HL-60 (cell line): Measurements from ENCODE around the gene TSEN34.

ENCODE experiments used
- DNase-seq, 2 experiments: peaks; one replicate each; pipeline ENCODE4 v3.0.0-alpha.2; 2010 to 2020; ENCODE audit warnings: low read depth in 1 of 2, low spot score in 1 of 2
- H3K27ac ChIP-seq: fragments of 250-450 bp; sonication (Bioruptor Pico); replicated peaks from 2 replicates; pipeline ENCODE4 v1.5.1; 2020; ENCODE audit warnings: mild to moderate bottlenecking, moderate library complexity
- H3K27me3 ChIP-seq: fragments of 250-450 bp; sonication (Bioruptor Pico); 2 replicates; pipeline ENCODE4 v1.5.1; 2021; ENCODE audit warnings: mild to moderate bottlenecking, moderate library complexity; ENCODE audit not compliant: insufficient read depth, poor library complexity, severe bottlenecking
- H3K4me3 ChIP-seq: replicated peaks from 2 replicates; pipeline ENCODE4 v1.5.1; 2011; ENCODE audit warnings: mild to moderate bottlenecking, control low read depth, low read length; ENCODE audit not compliant: insufficient read depth
- GABPA ChIP-seq: IDR thresholded peaks from 2 replicates; pipeline ENCODE4 v1.6.1; 2012; ENCODE audit warnings: low read depth
- POLR2AphosphoS5 ChIP-seq: IDR thresholded peaks from 2 replicates; pipeline ENCODE4 v1.6.1; 2012; ENCODE audit warnings: low read depth
- SPI1 ChIP-seq: IDR thresholded peaks from 2 replicates; pipeline ENCODE4 v1.6.1; 2012; ENCODE audit warnings: low read depth, mild to moderate bottlenecking, borderline replicate concordance
- TF ChIP-seq, protein P1 (sequence below): IDR thresholded peaks from one replicate; pipeline ENCODE4 v1.5.1; 2011; ENCODE audit warnings: low read length, control low read depth, inconsistent platforms; ENCODE audit not compliant: insufficient read depth
- TF ChIP-seq, protein P2 (sequence below): IDR thresholded peaks from 2 replicates; pipeline ENCODE4 v1.6.1; 2012; ENCODE audit warnings: low read depth; ENCODE audit not compliant: insufficient replicate concordance

The TSEN34 gene

DNA sequence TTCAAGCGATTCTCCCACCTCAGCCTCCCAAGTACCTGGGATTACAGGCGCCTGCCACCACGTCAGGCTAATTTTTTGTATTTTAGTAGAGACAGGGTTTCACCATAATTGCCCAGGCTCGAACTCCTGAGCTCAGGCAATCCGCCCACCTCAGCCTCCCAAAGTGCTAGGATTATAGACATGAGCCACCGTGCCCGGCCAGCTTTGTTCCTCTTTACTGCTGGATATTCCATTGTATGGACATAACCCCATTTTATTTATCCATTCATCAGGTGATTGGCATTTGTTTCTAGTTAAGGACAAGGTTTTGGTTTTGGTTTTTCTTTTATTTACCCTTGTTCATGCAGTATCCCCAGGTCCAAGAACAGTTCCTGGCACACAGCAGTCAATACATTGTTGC lies 5.4 kb downstream of the TSEN34 start:
- Histone ChIP-seq H3K4me3 (no peak overlapping the region), H3K27ac (no peak overlapping the region), H3K27me3 (no peaks in the 10 kb centered on the region)
- TF ChIP-seq POLR2AphosphoS5 = no peak
- TF ChIP-seq, protein P1, sequence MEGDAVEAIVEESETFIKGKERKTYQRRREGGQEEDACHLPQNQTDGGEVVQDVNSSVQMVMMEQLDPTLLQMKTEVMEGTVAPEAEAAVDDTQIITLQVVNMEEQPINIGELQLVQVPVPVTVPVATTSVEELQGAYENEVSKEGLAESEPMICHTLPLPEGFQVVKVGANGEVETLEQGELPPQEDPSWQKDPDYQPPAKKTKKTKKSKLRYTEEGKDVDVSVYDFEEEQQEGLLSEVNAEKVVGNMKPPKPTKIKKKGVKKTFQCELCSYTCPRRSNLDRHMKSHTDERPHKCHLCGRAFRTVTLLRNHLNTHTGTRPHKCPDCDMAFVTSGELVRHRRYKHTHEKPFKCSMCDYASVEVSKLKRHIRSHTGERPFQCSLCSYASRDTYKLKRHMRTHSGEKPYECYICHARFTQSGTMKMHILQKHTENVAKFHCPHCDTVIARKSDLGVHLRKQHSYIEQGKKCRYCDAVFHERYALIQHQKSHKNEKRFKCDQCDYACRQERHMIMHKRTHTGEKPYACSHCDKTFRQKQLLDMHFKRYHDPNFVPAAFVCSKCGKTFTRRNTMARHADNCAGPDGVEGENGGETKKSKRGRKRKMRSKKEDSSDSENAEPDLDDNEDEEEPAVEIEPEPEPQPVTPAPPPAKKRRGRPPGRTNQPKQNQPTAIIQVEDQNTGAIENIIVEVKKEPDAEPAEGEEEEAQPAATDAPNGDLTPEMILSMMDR = no peak
- no peak for DNase-seq

DNA sequence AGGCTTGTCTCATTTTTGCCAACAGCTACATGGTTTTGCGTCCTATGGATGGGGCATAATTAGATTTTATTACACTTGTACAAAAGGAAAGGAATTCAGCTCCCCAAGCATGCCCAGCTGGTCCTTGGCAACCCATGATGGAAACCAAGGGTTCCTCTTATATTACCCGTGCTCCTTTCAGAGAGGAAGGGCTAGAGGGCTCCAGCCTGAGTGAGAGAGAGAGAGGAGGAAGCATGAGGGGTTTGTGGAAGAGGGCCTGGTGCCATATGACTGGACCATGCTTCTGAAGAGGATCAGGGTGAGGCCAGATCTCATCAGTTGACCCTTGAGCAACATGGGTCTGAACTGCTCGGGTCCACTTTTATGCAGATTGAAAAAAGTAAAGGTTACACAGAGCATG lies 6.0 kb downstream of the TSEN34 start:
- DNase-seq = no peak
- no peaks in the 10 kb centered on the region for H3K27me3 ChIP-seq
- no peak overlapping the region for H3K4me3 ChIP-seq
- TF ChIP-seq, protein P2, sequence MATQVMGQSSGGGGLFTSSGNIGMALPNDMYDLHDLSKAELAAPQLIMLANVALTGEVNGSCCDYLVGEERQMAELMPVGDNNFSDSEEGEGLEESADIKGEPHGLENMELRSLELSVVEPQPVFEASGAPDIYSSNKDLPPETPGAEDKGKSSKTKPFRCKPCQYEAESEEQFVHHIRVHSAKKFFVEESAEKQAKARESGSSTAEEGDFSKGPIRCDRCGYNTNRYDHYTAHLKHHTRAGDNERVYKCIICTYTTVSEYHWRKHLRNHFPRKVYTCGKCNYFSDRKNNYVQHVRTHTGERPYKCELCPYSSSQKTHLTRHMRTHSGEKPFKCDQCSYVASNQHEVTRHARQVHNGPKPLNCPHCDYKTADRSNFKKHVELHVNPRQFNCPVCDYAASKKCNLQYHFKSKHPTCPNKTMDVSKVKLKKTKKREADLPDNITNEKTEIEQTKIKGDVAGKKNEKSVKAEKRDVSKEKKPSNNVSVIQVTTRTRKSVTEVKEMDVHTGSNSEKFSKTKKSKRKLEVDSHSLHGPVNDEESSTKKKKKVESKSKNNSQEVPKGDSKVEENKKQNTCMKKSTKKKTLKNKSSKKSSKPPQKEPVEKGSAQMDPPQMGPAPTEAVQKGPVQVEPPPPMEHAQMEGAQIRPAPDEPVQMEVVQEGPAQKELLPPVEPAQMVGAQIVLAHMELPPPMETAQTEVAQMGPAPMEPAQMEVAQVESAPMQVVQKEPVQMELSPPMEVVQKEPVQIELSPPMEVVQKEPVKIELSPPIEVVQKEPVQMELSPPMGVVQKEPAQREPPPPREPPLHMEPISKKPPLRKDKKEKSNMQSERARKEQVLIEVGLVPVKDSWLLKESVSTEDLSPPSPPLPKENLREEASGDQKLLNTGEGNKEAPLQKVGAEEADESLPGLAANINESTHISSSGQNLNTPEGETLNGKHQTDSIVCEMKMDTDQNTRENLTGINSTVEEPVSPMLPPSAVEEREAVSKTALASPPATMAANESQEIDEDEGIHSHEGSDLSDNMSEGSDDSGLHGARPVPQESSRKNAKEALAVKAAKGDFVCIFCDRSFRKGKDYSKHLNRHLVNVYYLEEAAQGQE = no peak
- TF ChIP-seq, protein P1 = no peak
- TF ChIP-seq POLR2AphosphoS5 = no peak
- TF ChIP-seq GABPA = no peak
- TF ChIP-seq SPI1 = no peak
- H3K27ac ChIP-seq = no peak overlapping the region

DNA sequence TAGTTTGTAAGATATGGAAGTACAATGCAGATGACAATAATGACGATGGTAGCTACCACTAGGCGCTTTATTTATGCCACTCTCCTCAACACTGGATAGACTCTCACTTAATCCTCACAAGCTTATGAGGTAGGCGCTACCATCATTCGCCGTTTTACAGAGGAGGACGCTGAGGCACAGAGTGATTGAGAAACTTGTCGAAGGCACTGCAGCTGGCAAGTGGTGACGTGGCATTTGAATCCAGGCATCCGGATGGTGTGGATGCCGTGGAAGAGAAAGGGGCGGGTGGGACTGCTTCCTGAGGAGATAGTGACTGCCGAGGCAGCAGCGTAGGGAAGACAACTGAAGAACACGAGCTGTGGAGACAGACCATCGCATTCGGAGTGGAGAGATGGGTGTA lies 8.3 kb downstream of the TSEN34 start:
- DNase-seq = no peak
- H3K27me3 ChIP-seq = no peaks in the 10 kb centered on the region
- TF ChIP-seq GABPA (no peak), POLR2AphosphoS5 (no peak), SPI1 (no peak)
- TF ChIP-seq, protein P1 = no peak
- TF ChIP-seq, protein P2 = no peak
- no peak overlapping the region for H3K4me3 ChIP-seq
- no peak overlapping the region for H3K27ac ChIP-seq

DNA sequence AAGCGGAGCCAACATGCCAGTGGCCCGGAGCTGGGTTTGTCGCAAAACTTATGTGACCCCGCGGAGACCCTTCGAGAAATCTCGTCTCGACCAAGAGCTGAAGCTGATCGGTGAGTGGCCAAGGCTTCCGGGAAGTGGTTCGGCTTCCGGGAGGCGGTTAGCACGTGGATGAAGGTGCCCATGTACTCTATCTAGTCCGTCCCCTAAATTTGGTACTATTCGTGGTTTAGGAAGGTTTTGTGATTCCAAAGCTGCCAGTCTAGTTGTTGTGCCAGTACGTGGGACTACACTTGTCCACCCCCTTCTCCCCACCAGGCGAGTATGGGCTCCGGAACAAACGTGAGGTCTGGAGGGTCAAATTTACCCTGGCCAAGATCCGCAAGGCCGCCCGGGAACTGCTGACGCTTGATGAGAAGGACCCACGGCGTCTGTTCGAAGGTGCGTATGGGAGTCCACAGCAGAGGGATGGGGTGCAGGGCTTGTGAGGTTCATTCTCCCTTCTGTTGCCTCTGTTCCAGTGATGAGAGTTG lies 10.1 kb downstream of the TSEN34 start:
- no peaks in the 10 kb centered on the region for H3K27me3 ChIP-seq
- TF ChIP-seq SPI1 (no peak), GABPA (no peak), POLR2AphosphoS5 (no peak)
- TF ChIP-seq, protein P2 = no peak
- TF ChIP-seq, protein P1 = no peak
- H3K4me3 ChIP-seq = peak overlapping the region; percentile 77
- DNase-seq = no peak
- H3K27ac ChIP-seq = peak overlapping the region; percentile 89
